ENCODE measurements around the gene SPECC1L. TPM values are rescaled to one million over a fixed set of nuclear protein-coding genes. Genes with fewer than 3 reads are reported as not detected.
"Not testable (repeated sequence)": the region's sequence is repeated elsewhere in the genome, so short reads cannot be mapped to it uniquely, and the experiment has no call there.

The SPECC1L gene
- total RNA-seq, 1 experiment from 2014 or later, result 40.8 TPM

DNA sequence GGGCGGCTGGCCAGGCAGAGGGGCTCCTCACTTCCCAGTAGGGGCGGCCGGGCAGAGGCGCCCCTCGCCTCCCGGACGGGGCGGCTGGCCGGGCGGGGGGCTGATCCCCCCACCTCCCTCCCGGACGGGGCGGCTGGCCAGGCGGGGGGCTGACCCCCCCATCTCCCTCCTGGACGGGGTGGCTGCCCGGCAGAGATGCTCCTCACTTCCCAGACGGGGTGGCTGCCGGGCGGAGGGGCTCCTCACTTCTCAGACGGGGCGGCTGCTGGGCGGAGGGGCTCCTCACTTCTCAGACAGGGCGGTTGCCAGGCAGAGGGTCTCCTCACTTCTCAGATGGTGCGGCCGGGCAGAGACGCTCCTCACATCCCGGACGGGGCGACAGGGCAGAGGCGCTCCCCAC is 46.9 kb downstream of the SPECC1L start:
- H3K27ac ChIP-seq (ENCODE audit: low read depth, low read length); H3K4me1 ChIP-seq (ENCODE audit: control insufficient read depth in 1 of 2, insufficient read depth in 2 of 2, low read length in 2 of 2); intact Hi-C loops (cut with micrococcal nuclease); H2AFZ ChIP-seq (ENCODE audit: low read depth, low read length, poor library complexity, severe bottlenecking); H3K9me3 ChIP-seq (ENCODE audit: control insufficient read depth in 1 of 2, insufficient read depth in 1 of 2, low read depth in 1 of 2, low read length in 2 of 2); H3K27me3 ChIP-seq (ENCODE audit: insufficient read depth, low read length); H3K4me2 ChIP-seq (ENCODE audit: low read length); H3K4me3 ChIP-seq (replicated peaks in 1 of 2; ENCODE audit: low read depth in 1 of 2, low read length in 2 of 2); H4K20me1 ChIP-seq (ENCODE audit: insufficient read depth); CTCF ChIA-PET; RAD21 ChIA-PET (ENCODE audit: low non-redundant PET in 1 of 2, low total read pairs in 2 of 2, uncharacterized antibody in 2 of 2, unreplicated experiment in 2 of 2); DNase-seq (ENCODE audit: low read depth, low spot score); ATAC-seq; POLR2A ChIA-PET; BruUV-seq (replicated peaks); H3K9me2 ChIP-seq (ENCODE audit: insufficient read depth); H3K9ac ChIP-seq (ENCODE audit: low read length): not testable (repeated sequence)
- Histone ChIP-seq H3K36me3 (ENCODE audit: control insufficient read depth in 1 of 2, insufficient read depth in 2 of 2, low read length in 2 of 2) (peaks cover 26 to 29% of the 10 kb centered on the region in 2 experiments; a peak in 3 of 4 replicates), H3K79me2 (ENCODE audit: insufficient read depth, low read length) (peaks cover 27% of the 10 kb centered on the region; the same call in 1 of the 2 replicates)

- H3K79me2 ChIP-seq (ENCODE audit: insufficient read depth, low read length), result peaks cover 30% of the 10 kb centered on the region; the same call in 1 of the 2 replicates
- H3K9ac ChIP-seq (ENCODE audit: low read length), result no peak overlapping the region
- no peaks in the 10 kb centered on the region for H3K27me3 ChIP-seq (ENCODE audit: insufficient read depth, low read length)
- H3K27ac ChIP-seq (ENCODE audit: low read depth, low read length), result no peak overlapping the region
- no peaks in the 10 kb centered on the region for H3K9me2 ChIP-seq (ENCODE audit: insufficient read depth)
- ChIA-PET POLR2A (no interaction called here), CTCF (no interaction called here), RAD21 (ENCODE audit: low non-redundant PET in 1 of 2, low total read pairs in 2 of 2, uncharacterized antibody in 2 of 2, unreplicated experiment in 2 of 2) (no interaction called here)
- no peak overlapping the region for H3K4me2 ChIP-seq (ENCODE audit: low read length)
- H3K4me3 ChIP-seq (replicated peaks in 1 of 2; ENCODE audit: low read depth in 1 of 2, low read length in 2 of 2), result no peak overlapping the region
- no peaks in the 10 kb centered on the region for H4K20me1 ChIP-seq (ENCODE audit: insufficient read depth)
- ATAC-seq, result no peak
- intact Hi-C loops (cut with micrococcal nuclease), result no loop called here
- TF ChIP-seq SIN3A (IDR thresholded peaks at IDR 0.05; ENCODE audit: low read depth) (no peak), CEBPB (IDR thresholded peaks at IDR 0.05; ENCODE audit: low read depth) (no peak), MAX (IDR thresholded peaks at IDR 0.05) (no peak), POLR2AphosphoS5 (IDR thresholded peaks at IDR 0.05; ENCODE audit: low read depth, low read length) (no peak), REST (IDR thresholded peaks at IDR 0.05; ENCODE audit: low read depth) (no peak), ZFX (IDR thresholded peaks at IDR 0.05) (no peak), RAD21 (IDR thresholded peaks at IDR 0.05; ENCODE audit: low read depth) (no peak), SRF (IDR thresholded peaks at IDR 0.05; ENCODE audit: low read depth) (no peak), EZH2 (IDR thresholded peaks at IDR 0.05) (no peak), JUND (IDR thresholded peaks at IDR 0.05) (no peak), ZNF274 (IDR thresholded peaks at IDR 0.05; ENCODE audit: low read depth, low read length) (no peak), EGR1 (IDR thresholded peaks at IDR 0.05; ENCODE audit: low read depth) (no peak)
- peaks cover 25 to 29% of the 10 kb centered on the region in 2 experiments; a peak in 3 of 4 replicates for H3K36me3 ChIP-seq (ENCODE audit: control insufficient read depth in 1 of 2, insufficient read depth in 2 of 2, low read length in 2 of 2)
- no peaks in the 10 kb centered on the region for H3K4me1 ChIP-seq (ENCODE audit: control insufficient read depth in 1 of 2, insufficient read depth in 2 of 2, low read length in 2 of 2)
- no peaks in the 10 kb centered on the region for H3K9me3 ChIP-seq (ENCODE audit: control insufficient read depth in 1 of 2, insufficient read depth in 1 of 2, low read depth in 1 of 2, low read length in 2 of 2)
- DNase-seq (ENCODE audit: low read depth, low spot score), result no peak
- no peak overlapping the region for H2AFZ ChIP-seq (ENCODE audit: low read depth, low read length, poor library complexity, severe bottlenecking)
- BruUV-seq (replicated peaks), result no TSS peak
Observed at GRCh38 chr22:24319451-24319850, 48.8 kb downstream of the SPECC1L start.
